A673 (cell line): ENCODE data around the gene SLC1A7. TPM values are rescaled to one million over a fixed set of nuclear protein-coding genes. Genes with fewer than 3 reads are reported as not detected.

Experiments used
- BruUV-seq: library from RNA; stranded (reverse); fragments of 400-500 nt; replicated peaks from 2 replicates; lab custom pipeline; 2021; lab: Mats Ljungman, UMichigan
- CTCF ChIA-PET: fragments of 300-600 bp; sonication (Branson Sonifier 250); formaldehyde crosslinking; loops from one replicate; lab custom pipeline; 2022; ENCODE audit warnings: antibody characterized with exemption; lab: Charles Lee
- POLR2A ChIA-PET: fragments of 300-600 bp; sonication (Branson Sonifier 250); formaldehyde crosslinking; loops from one replicate; lab custom pipeline; 2022; ENCODE audit warnings: antibody characterized with exemption; ENCODE audit not compliant: low non-redundant PET; lab: Charles Lee
- DNase-seq: peaks from one replicate; pipeline ENCODE4 v3.0.0-alpha.2; 2015; ENCODE audit warnings: low spot score
- H3K27ac ChIP-seq: fragments of 200-600 bp; sonication (generic); 2 replicates; pipeline ENCODE4 v1.5.1; 2016; ENCODE audit warnings: mixed run types, low read depth, mild to moderate bottlenecking, mixed read lengths, antibody characterized with exemption, low read length; ENCODE audit not compliant: poor library complexity, severe bottlenecking
- H3K27me3 ChIP-seq: fragments of 200-600 bp; sonication (generic); replicated peaks from 2 replicates; pipeline ENCODE4 v1.6.1; 2017; ENCODE audit warnings: mixed run types, low read depth, mild to moderate bottlenecking, mixed read lengths, antibody characterized with exemption, low read length; ENCODE audit not compliant: insufficient read depth, poor library complexity
- H3K36me3 ChIP-seq: fragments of 200-600 bp; sonication (generic); 2 replicates; pipeline ENCODE4 v1.6.1; 2016; ENCODE audit warnings: mixed run types, mild to moderate bottlenecking, mixed read lengths, antibody characterized with exemption, low read length; ENCODE audit not compliant: insufficient read depth, poor library complexity, severe bottlenecking
- H3K4me1 ChIP-seq: fragments of 200-600 bp; sonication (generic); 2 replicates; pipeline ENCODE4 v1.6.1; 2017; ENCODE audit warnings: mixed run types, mild to moderate bottlenecking, mixed read lengths, antibody characterized with exemption, low read length; ENCODE audit not compliant: insufficient read depth, poor library complexity, severe bottlenecking
- H3K4me3 ChIP-seq: fragments of 200-600 bp; sonication (generic); 2 replicates; pipeline ENCODE4 v1.5.1; 2016; ENCODE audit warnings: low read depth, mixed run types, mild to moderate bottlenecking, mixed read lengths, low read length; ENCODE audit not compliant: poor library complexity, severe bottlenecking
- H3K9me3 ChIP-seq: fragments of 200-600 bp; sonication (generic); 2 replicates; pipeline ENCODE4 v1.6.1; 2016; ENCODE audit warnings: mixed run types, low read depth, mild to moderate bottlenecking, mixed read lengths, antibody characterized with exemption, low read length; ENCODE audit not compliant: poor library complexity, severe bottlenecking
- CTCF ChIP-seq: fragments of 300-800, 200-600 bp; sonication (generic); conservative IDR thresholded peaks from 2 replicates; pipeline ENCODE4 v1.5.1; 2017; ENCODE audit warnings: low read depth, mild to moderate bottlenecking, antibody characterized with exemption, low read length, moderate library complexity, mixed read lengths
- EZH2 ChIP-seq: fragments of 200-600 bp; sonication (generic); IDR thresholded peaks from 2 replicates; pipeline ENCODE4 v1.6.1; 2017; ENCODE audit warnings: borderline replicate concordance, low read depth, mild to moderate bottlenecking, mixed read lengths, antibody characterized with exemption, low read length; ENCODE audit not compliant: poor library complexity, severe bottlenecking
- intact Hi-C: fragments of 100-400 bp; cut with micrococcal nuclease; formaldehyde crosslinking; loops from one replicate; pipeline ENCODE4 v1.10.0; 2022; ENCODE audit not compliant: unreplicated experiment
- total RNA-seq: library from RNA; stranded (reverse); gene quantifications from 2 replicates; pipeline ENCODE4 v1.2.3, GENCODE V29; 2021

The SLC1A7 gene
- total RNA-seq, 1 experiment from 2014 or later, result not detected

- intact Hi-C loops, result no loop called here
- H3K36me3 ChIP-seq, result no peaks in the 10 kb centered on the region
- no peak for TF ChIP-seq CTCF
- TF ChIP-seq EZH2, result no peak
- no peaks in the 10 kb centered on the region for H3K27me3 ChIP-seq
- H3K27ac ChIP-seq, result no peak overlapping the region
- H3K4me1 ChIP-seq, result no peaks in the 10 kb centered on the region
- peaks cover 11% of the 10 kb centered on the region for H3K9me3 ChIP-seq
- DNase-seq, result no peak
- ChIA-PET CTCF (no interaction called here), POLR2A (no interaction called here)
- H3K4me3 ChIP-seq, result no peak overlapping the region
- no TSS peak for BruUV-seq
Observed at GRCh38 chr1:53135735-53136114, 6.7 kb downstream of the SLC1A7 start.

GRCh38 chr1:53134961-53135734 is 7.3 kb downstream of the SLC1A7 start:
- BruUV-seq, result no TSS peak
- Histone ChIP-seq H3K9me3 (peaks cover 11% of the 10 kb centered on the region), H3K36me3 (no peaks in the 10 kb centered on the region), H3K27me3 (no peaks in the 10 kb centered on the region), H3K4me1 (no peaks in the 10 kb centered on the region), H3K4me3 (no peak overlapping the region), H3K27ac (no peak overlapping the region)
- ChIA-PET POLR2A (no interaction called here), CTCF (interaction anchor here (0.6 kb wide), 1 partner anchor 309 kb away, joined by 6 read pairs; no protein-coding TSS in a partner anchor)
- intact Hi-C loops, result no loop called here
- DNase-seq, result no peak
- TF ChIP-seq CTCF (no peak), EZH2 (no peak)

- TF ChIP-seq EZH2, result no peak
- no peak for TF ChIP-seq CTCF
- Histone ChIP-seq H3K4me3 (no peak overlapping the region), H3K9me3 (peaks cover 11% of the 10 kb centered on the region), H3K4me1 (no peaks in the 10 kb centered on the region), H3K27ac (no peak overlapping the region), H3K36me3 (no peaks in the 10 kb centered on the region), H3K27me3 (no peaks in the 10 kb centered on the region)
- POLR2A ChIA-PET, result no interaction called here
- DNase-seq, result no peak
- CTCF ChIA-PET, result no interaction called here
- no TSS peak for BruUV-seq
- intact Hi-C loops, result no loop called here
Observed at GRCh38 chr1:53134042-53134485, 8.4 kb downstream of the SLC1A7 start.
